ENCODE data around the gene OR4K15. TPM values are rescaled to one million over a fixed set of nuclear protein-coding genes. Genes with fewer than 3 reads are reported as not detected.

The OR4K15 gene
- total RNA-seq, 1 donor from 2014 or later: not detected

Other genes with a start within 250 kb of the OR4K15 start
- gene OR4Q3, start 232.0 kb upstream of the OR4K15 start, total RNA-seq: not detected in 2 replicates
- gene OR4M1, start 202.1 kb upstream of the OR4K15 start, total RNA-seq: not detected in 2 replicates
- gene OR4N2, start 171.8 kb upstream of the OR4K15 start, total RNA-seq: not detected in 2 replicates
- not detected in 2 replicates for gene OR4K2, start 100.4 kb upstream of the OR4K15 start, total RNA-seq
- not detected in 2 replicates for gene OR4K5, start 55.0 kb upstream of the OR4K15 start, total RNA-seq
- not detected in 2 replicates for gene OR4K1, start 44.7 kb upstream of the OR4K15 start, total RNA-seq
- not detected in 2 replicates for gene OR4Q2, start 26.6 kb downstream of the OR4K15 start, total RNA-seq
- not detected in 2 replicates for gene OR4K14, start 43.7 kb downstream of the OR4K15 start, total RNA-seq
- not detected in 2 replicates for gene OR4K13, start 60.4 kb downstream of the OR4K15 start, total RNA-seq
- gene OR4L1, start 84.5 kb downstream of the OR4K15 start, total RNA-seq: not detected in 2 replicates
- gene OR4K17, start 135.1 kb downstream of the OR4K15 start, total RNA-seq: not detected in 2 replicates
- gene OR4N5, start 163.2 kb downstream of the OR4K15 start, total RNA-seq: not detected in 2 replicates
- gene OR11G2, start 215.3 kb downstream of the OR4K15 start, total RNA-seq: not detected in 2 replicates
- not detected in 2 replicates for gene OR11H6, start 248.1 kb downstream of the OR4K15 start, total RNA-seq